Ammon's horn (tissue), 1 donor: ENCODE data around the gene CCDC150.
"Not testable (repeated sequence)": the region's sequence is repeated elsewhere in the genome, so short reads cannot be mapped to it uniquely, and the experiment has no call there.

ENCODE experiments used
- DNase-seq: peaks from one replicate; pipeline ENCODE4 v3.0.0-alpha.2; 2016; ENCODE audit warnings: low spot score

The CCDC150 gene

DNA sequence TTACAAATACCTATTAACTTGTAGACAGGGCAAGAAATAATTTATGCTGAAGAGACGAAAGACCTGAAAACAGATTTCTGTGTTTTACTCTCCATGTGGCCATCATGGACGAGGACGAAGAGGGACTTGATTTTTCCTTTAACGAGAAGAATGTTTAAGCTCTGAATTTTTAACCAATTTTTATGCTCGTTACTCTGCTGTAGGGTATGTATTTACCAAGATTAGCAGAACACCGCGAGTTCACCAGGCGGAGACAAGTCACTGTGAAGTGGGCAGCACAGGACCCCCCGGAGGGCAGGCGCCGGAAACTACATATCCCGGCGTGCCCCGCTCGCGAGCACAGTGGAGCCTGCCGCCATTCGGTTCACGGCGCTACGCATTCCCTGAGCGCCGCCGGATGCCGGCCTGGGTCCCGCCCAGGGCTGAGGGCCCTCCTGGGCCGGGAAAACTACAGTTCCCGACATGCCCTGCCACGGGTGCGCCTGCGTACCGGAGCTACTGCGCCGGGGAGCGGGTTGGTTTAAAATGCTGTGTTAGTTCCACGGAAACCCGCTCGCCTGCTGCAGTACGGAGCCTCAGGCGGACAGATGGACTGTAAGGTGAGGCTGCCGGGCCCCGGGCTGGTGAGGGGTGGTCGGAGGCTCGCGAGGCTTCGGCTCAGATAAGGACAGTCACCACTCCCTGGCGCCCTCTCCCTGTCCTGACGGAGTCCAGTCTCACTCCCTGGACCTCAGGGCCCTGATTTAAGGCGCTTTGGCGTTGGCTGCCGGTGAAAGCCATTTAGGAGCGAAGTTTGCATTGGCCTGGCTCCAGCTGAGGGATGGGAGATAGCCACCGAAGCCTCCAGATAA, at the start of gene CCDC150:
TSS of gene CCDC150 (plus strand) at position 536 of the 851 bp plus-strand sequence. CDS start at position 588, 52 bp downstream.
- peak; percentile 95 for DNase-seq

DNA sequence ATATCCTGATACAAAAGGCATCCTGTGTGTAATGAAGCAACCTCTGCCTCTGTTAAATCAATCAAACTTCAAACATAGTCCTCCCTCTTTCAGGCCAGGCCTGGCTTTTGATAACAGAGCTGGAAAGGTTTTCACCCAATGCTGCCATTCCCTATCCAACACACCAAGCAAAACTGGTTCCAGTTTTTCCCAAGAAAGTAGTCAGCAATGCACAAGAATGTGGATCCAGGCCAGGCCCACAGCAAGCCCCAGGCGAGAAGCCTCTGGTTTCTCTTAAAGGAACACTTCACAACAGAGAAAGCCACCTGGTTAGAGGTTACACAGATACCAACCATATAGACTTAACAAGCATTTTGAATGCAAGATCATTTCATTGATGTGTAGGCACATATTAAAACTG, 49.2 kb upstream of the CCDC150 start:
- no peak for DNase-seq

DNA sequence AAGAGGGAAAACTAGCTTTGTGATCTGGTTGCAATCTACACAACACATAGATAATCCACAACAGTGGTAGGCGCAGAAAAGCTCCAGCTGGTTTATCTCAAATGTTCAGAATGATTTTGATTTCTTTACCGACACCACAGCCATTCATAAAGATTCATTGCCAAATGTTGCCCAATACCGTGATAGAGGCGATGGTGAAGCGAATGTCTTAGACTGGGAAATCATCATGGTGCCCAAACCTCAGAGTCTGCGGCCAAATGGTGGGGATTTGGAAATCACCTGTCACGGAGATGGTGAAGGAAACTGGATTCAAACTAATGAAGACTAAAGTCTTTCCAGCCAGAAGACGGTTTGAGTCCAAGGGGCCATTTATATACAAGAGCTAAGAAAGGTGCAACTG, 48.5 kb upstream of the CCDC150 start:
- no peak for DNase-seq

DNA sequence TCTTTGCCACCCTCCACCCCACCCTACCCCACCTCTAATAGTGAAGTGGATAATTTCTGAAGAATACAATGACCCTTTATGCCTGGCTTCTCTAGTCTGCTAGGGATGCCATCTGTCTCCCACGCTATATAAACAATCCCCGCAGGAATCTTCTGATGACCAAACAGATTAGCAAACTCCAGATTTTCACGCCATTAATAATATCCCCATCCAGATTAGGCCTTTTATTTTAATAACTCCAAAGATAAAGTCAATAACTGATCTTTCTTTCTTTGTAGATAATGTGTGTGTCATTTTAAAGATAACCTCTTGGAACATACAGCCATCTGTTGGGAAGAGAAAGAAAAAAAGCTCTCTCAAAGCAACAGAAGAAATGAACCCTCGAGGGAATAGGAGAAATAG, 47.9 kb upstream of the CCDC150 start:
- DNase-seq = peak; percentile 66

GRCh38 chr2:196592331-196592910, 47.1 kb upstream of the CCDC150 start:
- DNase-seq = peak; percentile 64

DNA sequence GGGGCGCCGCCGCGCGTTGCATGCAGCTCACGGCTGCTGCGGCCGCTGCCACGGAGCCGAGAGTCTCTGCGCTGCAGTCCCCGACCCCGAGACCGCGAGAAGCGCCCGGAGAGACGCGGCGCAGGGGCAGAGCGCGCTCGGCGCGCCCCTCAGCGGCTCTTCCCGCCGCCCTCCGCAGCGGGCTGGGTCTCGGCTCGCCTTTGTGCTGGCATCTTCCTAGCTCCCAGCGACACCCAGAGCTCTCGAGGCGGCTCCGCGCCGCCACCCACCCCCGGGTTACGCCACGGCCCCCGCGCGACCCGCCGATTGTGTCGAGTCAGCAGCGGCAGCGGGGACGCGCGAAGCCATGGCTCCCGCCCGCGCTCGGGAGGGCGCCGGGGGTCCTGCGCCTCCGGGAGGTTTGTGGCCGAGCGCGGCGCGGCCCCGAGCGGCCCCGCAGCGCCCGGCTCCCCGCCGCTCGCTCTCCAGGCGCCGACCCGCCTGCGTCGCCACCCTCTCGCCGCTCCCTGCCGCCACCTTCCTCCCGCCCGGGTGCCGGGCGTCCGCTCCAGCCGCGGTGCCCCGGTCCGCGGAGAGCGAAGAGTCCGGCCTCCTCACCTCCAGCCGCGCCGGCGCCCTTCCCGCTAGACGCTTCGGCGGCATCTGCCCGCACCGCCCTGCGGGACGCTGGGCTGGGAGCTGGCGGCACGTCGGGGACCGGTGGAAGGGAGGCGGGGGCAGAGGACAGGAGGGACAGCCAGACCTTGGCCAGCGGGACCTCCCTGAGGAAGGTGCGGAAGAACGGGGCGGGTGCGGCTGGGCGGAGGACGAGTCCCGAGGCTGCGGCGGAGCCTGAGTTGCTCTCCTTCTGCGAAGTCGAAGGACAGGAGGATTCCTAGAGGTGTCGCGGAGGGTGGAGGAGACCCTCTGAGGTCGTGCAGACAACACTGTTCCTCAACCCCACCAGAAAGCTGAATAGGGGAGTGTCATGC, 46.3 kb upstream of the CCDC150 start, which contains the start of gene HECW2:
TSS of gene HECW2 (minus strand) at position 644 of the 971 bp plus-strand sequence.
- peak; percentile 66 for DNase-seq

DNA sequence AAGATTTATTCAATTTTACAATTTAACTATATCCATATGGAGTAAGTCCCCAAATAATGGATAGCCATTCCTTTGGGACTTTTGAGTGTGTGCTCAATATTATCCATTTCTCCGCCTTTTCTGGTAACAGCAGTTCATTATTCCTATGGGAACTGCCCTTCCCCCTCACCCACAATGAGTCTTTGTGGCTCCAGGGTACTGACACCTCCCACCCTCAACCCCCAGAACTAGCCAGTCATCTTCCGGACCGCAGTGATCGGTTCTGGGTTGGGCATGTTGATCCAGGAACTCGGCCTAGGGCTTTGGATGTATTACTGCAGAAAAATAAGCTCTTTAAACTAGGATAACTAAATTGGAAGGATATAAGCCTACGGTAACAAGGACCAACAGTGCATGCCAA, 45.4 kb upstream of the CCDC150 start:
- DNase-seq = peak; percentile 89

- DNase-seq = no peak
These were observed 42.0 kb upstream of the CCDC150 start for GRCh38 chr2:196597531-196597930.

- no peak for DNase-seq
These were observed 41.1 kb upstream of the CCDC150 start for GRCh38 chr2:196598412-196598811.

GRCh38 chr2:196598846-196599245, 40.7 kb upstream of the CCDC150 start:
- no peak for DNase-seq

DNA sequence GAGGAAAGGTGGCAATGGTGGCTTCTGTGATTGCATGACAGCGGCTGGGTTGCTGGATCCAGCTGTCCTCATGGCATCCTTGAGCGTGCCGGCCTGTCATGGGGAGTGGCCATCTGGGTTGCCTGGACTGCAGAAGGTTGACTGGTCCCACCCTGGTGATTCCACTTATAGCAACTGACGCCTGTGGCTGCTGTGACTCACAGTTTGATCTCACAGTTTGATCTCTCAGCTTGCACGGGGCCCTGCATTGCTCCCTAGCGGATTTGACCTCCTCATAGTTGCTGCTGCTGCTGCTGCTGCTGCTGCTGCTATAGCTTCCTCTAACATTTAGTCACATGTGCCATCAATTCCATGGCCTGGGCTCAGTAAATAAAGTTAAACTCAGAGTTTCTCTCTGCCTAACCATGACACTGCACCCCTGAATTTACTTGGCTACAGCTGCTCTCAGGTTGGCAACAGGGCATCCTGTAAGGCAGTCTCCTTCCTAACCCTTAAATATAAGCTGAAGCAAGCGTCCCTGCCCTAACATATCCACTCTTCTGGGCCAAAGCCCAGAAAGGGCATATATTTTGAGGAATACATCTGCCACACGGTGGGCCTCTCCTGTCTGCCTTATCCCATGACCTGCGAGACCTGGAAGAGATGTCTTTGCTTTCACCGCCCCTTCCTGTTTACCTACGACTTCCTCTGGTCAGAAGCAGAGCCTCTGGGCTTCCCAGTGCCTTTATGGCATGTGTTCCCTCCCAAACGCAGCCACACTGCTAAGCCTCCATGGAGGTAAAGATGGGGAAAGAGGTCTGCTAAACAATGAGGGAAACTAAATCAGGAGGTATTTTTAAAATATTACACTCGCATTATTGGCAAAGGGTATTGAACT, 37.8 kb upstream of the CCDC150 start:
- DNase-seq = no peak

DNA sequence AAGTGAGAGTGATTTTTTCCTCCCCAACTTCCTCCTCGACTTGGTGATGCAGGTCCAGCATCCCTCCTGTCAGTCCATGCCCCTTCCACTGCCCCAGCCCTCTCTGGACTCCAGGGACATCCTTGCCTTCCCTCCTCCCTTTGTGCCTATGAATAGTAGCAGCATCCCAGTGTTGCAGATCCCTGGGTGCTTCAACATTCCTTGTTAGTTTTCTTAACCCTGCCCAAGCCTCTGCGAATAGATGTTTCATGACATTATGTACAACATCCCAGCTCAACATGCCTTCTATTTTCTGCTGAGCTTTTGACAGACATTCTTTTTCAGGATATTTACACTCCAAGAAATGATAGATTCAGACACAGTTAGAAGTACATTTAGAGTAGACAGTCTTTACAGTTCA, 35.3 kb upstream of the CCDC150 start:
- no peak for DNase-seq

DNA sequence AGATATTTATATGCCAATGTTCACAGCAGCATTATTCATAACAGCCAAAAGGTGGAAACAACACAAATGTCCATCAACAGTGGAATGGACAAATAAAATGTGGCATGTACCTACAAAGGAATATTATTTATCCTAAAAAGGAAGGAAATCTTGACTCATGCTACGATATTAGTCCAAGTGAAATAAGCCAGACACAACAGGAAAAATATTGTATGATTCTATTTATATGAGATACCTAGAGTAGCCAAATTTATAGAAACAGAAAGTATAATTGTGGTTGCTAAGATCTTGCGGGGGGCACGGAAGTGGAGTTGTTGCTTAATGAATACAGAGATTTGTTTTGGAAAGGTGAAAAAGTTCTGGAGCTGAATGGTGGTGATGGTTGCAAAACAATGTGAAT, 33.0 kb upstream of the CCDC150 start:
- no peak for DNase-seq

- no peak for DNase-seq
These were observed 32.4 kb upstream of the CCDC150 start for GRCh38 chr2:196607073-196607472.

GRCh38 chr2:196607896-196608295, 31.6 kb upstream of the CCDC150 start:
- not testable (repeated sequence) for DNase-seq

DNA sequence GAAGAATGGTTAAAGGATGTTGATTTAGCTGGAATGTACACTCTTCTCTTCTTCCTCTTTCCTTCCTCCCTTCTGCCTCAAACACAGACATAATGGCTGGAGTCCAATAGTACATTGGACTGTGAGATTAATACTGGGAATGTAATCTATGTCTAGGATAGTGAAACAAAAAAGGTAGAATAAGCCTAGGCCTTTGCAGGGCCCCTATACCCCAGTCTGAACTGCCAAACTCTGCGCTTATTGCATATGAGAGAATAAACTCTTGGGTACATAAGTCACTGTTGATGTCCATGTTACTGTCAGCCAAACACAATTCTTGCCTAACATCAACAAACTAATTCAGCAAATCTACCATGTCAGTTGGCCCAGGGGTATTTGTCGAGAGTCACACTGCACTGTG, 29.7 kb upstream of the CCDC150 start:
- DNase-seq = no peak

- no peak for DNase-seq
These were observed 28.7 kb upstream of the CCDC150 start for GRCh38 chr2:196610796-196611195.

- no peak for DNase-seq
These were observed 26.2 kb upstream of the CCDC150 start for GRCh38 chr2:196613302-196613701.

GRCh38 chr2:196617430-196617829, 22.1 kb upstream of the CCDC150 start:
- DNase-seq = no peak

- no peak for DNase-seq
These were observed 20.9 kb upstream of the CCDC150 start for GRCh38 chr2:196618661-196619060.

DNA sequence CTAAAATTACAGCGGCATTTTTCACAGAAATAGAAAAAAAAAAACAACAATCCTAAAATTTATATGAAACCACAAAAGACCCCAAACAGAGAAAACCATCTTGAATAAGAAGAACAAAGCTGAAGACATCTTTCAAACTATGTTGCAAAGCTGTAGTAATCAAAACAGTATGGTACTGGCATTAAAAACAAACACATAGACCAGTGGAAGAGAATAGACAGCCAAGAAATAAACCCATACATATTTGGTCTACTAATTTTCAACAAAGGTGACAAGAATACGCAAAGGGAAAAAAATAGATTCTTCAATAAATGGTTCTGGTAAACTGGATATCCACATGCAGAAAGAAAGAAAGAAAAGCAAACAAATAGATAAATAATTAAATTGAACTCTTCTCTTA, 9.0 kb upstream of the CCDC150 start:
- no peak for DNase-seq
